Raji (cell line): Measurements from ENCODE around the gene NOC3L.

Experiments used
- POLR2A ChIP-seq: IDR thresholded peaks from 2 replicates; pipeline ENCODE4 v1.6.1; 2011; ENCODE audit warnings: low read depth, low read length, control low read depth; ENCODE audit not compliant: insufficient read depth

The NOC3L gene

DNA sequence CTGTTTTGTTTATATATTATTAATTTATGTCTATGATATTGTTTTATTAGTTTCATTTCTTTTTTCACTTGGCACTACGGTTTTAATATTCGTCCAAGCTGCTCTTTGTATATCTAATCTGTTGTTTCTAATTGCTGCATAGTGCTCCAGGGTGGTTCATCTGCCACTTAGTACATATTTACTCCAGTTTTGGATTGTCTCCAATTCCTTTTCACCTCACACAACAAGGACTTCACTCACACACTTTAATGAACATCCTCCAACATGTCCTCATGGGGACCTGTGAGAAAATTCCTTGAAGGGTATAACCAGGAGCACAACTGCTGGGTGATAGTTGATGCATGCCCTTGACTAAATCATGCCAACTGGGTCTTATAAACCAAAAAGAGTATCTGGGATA lies 14.1 kb upstream of the NOC3L start:
- no peak for TF ChIP-seq POLR2A

DNA sequence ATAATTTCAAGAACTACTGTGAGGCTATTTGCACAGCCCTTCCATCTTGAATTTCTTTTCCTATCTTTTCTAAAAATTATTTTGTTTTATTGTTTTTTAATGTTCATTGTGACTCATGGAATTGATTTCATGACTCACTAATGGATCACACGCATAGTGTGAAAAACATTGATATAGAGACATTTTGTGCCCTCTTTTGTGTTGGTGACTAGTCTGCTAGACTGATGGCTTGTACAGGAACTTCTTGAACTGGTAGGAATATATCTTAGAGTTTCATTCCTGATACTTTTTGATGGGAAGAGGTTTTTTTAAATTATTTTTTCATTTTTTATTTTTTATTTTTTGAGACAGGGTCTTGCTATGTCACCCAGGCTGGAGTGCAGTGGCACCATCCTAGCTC lies 12.6 kb upstream of the NOC3L start:
- TF ChIP-seq POLR2A: no peak

- TF ChIP-seq POLR2A: no peak
Observed at GRCh38 chr10:94370501-94370900, 7.8 kb upstream of the NOC3L start.

DNA sequence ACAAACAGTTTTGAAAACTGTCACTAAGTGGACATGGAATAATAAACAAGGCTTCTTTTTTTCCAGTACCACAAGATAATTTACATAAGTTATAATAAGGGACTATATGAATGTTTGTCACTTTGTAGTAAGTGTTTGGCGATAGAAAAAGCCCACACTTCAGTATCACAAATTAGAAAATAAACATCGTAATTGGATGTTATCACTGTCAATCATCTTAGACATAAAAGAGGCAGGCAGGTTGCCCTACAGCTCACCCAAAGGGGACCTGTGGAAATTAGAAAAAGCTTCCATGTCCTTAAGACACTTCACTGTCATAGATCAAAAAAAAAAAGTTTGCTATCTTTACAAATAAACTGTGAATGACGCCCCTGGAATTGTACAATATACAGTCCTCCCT lies 3.6 kb upstream of the NOC3L start:
- TF ChIP-seq POLR2A: no peak

DNA sequence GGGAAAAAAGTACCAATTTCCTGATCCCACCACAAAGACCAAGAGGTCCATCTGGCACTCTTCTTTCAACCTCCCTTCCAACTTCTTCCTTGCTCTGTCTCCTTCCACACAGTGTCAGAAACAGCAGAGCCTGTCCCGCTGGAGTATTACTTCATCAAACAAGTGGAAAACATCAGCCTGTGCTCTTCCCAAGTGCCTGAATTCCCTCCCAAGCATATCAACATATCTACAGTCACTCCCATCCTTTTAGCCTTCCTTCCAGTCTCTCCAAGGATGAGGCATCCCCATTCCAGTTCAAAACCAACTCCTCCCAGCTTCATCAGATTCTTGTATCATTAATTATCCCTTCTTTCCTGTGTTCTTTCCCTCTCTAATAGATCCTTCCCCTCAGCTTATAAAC lies 1.7 kb upstream of the NOC3L start:
- TF ChIP-seq POLR2A: no peak

- no peak for TF ChIP-seq POLR2A
Observed at GRCh38 chr10:94363251-94363565, 469 bp upstream of the NOC3L start.

DNA sequence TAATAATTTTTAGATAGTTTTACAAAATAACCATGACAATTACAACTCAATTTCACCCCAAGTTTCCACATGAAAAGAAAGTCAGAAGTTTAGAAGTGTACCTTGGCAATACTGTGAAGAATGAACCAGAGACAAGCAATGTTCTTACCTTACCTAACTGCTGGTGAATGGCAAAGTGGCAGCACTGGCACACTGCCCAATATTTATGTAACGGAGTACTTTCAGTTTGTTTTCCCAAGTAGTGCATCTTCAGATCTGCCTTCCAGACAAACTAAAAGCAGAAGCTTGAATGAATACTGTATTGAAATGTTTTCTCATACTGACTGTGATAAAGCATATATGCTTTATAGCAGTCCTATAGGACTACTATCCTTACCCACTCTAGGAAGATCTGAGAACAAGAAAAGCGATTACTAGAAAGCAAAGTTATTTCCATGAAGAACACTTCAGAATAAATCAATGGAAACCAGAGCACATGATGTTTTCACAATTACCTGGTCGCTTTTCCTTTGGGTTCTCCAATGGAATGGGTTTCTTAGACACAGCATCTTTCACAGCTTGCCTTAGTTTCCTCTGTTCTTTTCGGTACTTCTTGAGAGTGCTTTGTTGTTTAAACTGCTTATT lies 1.5 kb downstream of the NOC3L start:
- TF ChIP-seq POLR2A: no peak

DNA sequence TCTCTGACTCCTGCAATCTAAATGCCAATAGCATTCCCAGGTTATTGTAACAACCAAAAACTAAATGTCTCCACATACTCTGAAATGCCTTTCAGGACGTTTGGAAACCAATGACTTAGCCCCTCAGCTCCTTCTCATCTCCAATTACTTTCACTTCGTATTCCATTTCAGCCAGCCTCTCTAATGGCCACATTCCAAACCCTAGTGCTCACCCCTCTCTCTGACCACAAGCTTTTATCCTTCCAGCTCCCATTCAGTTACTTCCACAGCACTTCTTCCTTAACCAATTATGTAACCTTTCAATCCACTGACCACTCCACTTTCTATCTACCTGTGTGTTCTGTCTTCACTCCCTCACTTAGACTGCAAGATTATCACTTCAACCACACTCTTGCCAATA lies 4.3 kb downstream of the NOC3L start:
- TF ChIP-seq POLR2A: no peak

- no peak for TF ChIP-seq POLR2A
Observed at GRCh38 chr10:94357193-94357592, 5.5 kb downstream of the NOC3L start.

- no peak for TF ChIP-seq POLR2A
Observed at GRCh38 chr10:94355841-94356240, 6.9 kb downstream of the NOC3L start.

DNA sequence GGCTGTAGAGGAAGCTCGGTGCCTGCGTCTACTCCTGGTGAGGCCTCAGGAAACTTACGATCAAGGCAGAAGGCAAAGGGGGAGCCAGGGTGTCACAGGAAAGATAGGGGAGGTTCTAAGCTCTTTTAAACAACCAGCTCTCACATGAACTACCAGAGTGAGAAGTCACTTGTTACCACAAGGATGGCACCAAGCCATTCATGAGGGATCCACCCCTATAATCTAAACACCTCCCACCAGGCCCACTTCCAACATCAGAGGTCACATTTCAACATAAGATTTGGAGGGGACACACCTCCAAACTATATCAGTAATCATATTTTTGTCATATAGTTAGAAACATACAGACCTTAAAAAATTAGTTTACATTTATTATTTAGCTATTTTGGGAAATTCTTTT lies 9.4 kb downstream of the NOC3L start:
- no peak for TF ChIP-seq POLR2A

DNA sequence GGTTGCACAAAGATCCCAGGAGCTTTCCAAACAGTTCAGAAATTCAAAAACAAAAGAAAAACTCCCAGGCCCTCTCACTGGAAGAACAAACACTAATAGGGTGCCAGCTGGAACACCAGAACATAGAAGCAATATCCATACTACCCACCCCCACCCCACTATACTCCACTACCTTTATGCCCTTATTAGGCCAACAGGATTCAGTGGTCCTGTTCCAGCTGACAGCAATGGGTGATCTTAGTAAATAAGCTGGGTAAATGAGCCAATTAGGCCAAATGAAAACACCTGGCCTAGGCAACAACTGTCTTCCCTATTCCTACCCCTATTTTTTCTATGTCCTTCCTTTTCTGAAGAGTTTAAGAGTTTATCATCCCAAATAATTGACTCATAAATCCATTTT lies 11.7 kb downstream of the NOC3L start:
- TF ChIP-seq POLR2A: no peak

GRCh38 chr10:94349327-94349726 lies 13.4 kb downstream of the NOC3L start:
- no peak for TF ChIP-seq POLR2A

DNA sequence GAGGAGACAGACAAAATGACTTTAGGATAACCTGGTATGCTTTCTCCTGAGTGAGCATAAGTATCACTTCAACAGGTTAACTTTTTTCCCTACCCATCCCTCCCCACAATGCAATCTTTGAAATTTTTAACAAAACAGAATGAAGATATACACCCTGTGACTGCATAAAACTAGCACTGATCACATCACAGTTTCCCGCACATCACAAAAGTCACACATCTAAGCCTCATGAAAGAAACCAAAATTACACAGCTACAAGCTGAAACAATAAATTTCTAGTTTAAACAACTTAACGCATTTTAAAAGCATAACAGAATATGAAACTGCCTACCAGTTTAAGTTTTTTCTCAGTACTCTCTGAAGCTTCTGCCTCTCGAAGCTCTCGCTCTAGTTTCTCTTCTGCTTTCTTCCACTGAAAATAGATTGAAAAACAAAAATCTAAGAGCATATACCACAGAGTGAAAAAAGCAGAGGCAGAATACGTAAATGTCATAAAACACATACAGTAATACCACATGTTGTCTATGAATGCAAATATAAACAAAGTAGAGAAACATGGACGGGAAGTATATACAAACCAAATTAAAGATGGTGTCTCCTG lies 18.1 kb downstream of the NOC3L start:
- TF ChIP-seq POLR2A: no peak

DNA sequence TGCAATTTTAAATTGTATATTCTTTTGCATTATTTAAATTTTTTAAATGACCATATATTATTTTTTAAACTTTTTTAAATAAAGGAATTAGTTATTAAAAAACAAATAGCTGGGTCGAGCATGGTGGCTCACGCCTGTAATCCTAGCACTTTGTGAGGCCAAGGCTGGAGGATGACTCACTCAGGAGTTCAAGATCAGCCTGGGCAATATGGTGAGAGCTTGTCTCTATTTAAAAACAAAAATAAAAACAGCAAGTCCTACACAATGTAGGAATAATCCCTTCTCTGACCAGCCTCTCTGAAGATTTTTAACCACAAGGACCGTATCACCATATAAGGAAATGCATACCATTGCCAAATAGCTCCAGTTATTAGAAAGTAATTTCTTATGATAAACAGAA lies 19.6 kb downstream of the NOC3L start:
- TF ChIP-seq POLR2A: no peak

DNA sequence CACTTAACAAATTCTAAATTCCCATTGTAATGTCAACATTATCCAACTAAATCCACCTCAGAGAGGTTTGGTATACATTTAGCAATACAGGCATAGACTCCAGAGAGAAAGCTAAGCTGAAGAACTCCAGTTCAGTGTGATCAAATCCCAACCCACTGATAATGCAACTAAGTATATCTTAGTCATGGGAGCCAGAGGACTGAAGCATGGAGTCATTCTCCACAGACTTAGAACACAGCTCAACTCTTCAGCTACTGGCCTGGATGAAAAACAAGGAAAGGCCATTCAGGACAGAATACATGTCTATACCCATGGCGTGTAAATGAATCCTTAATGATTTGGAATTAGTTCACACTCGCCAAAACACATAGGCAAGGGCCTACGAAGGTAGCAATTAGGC lies 27.9 kb downstream of the NOC3L start:
- no peak for TF ChIP-seq POLR2A

DNA sequence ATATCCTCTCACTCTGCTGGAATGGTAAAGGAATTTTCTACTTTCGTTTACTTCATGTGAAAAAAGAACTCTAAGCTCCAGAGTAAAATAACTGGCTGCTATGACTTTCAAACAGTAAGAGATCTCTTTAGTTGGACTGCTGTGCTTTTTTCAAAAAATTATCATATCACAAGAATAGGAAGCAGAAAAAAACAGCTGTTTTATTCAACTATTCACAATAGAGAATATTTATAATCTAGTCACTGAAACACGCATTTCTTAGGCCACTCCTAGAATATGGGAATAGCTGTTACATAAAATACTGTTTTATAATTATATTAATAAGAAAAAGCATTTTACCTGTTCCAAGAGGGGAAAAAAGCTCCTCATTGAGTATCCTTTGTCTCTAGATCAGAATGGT lies 29.7 kb downstream of the NOC3L start:
- no peak for TF ChIP-seq POLR2A
